OCI-LY3 (cell line): Measurements from ENCODE around the gene ONECUT1.

ENCODE experiments used
- H2AFZ ChIP-seq: fragments of 200-600, 300-600 bp; shearing (Covaris generic); 2 replicates; pipeline ENCODE4 v1.6.0; 2014; ENCODE audit warnings: antibody characterized with exemption, low read depth, low read length
- H3K27ac ChIP-seq: fragments of 200-600, 300-600 bp; sonication (generic); 2 replicates; pipeline ENCODE4 v1.5.1; 2014; ENCODE audit warnings: mild to moderate bottlenecking, low read length, moderate library complexity, mixed read lengths
- H3K27me3 ChIP-seq: fragments of 200-600, 300-600 bp; sonication (generic); 2 replicates; pipeline ENCODE4 v1.6.1; 2014; ENCODE audit warnings: low read depth, low read length, mixed read lengths
- H3K36me3 ChIP-seq: fragments of 200-600, 300-600 bp; sonication (generic); replicated peaks from 2 replicates; pipeline ENCODE3; 2014; ENCODE audit warnings: low read depth, low read length, mixed read lengths
- H3K4me1 ChIP-seq: fragments of 300-600, 200-600 bp; sonication (generic); 2 replicates; pipeline ENCODE4 v1.6.1; 2014; ENCODE audit warnings: low read length, mixed read lengths
- H3K4me2 ChIP-seq: fragments of 200-600, 300-600 bp; sonication (generic); 2 replicates; pipeline ENCODE4 v1.6.1; 2014; ENCODE audit warnings: low read length, mixed read lengths
- H3K4me3 ChIP-seq: fragments of 300-600, 200-600 bp; sonication (generic); 2 replicates; pipeline ENCODE4 v1.5.1; 2014; ENCODE audit warnings: antibody characterized with exemption, mild to moderate bottlenecking, low read length, moderate library complexity
- H3K79me2 ChIP-seq: fragments of 300-600, 200-600 bp; shearing (Covaris generic); 2 replicates; pipeline ENCODE4 v1.6.1; 2014; ENCODE audit warnings: mild to moderate bottlenecking, low read length, mixed read lengths
- H3K9ac ChIP-seq: fragments of 300-600, 200-600 bp; shearing (Covaris generic); 2 replicates; pipeline ENCODE4 v1.6.0; 2014; ENCODE audit warnings: mild to moderate bottlenecking, low read length, moderate library complexity
- H3K9me3 ChIP-seq: fragments of 200-600, 300-600 bp; shearing (Covaris generic); 2 replicates; pipeline ENCODE4 v1.6.1; 2014; ENCODE audit warnings: low read length, mixed read lengths; ENCODE audit not compliant: insufficient read depth
- H4K20me1 ChIP-seq: fragments of 200-600, 300-600 bp; sonication (generic); 2 replicates; pipeline ENCODE4 v1.6.1; 2016; ENCODE audit warnings: low read length, mixed read lengths; ENCODE audit not compliant: insufficient read depth
- EZH2phosphoT487 ChIP-seq: fragments of 200-600 bp; shearing (Covaris generic); IDR thresholded peaks from 2 replicates; pipeline ENCODE4 v1.6.1; 2018; ENCODE audit warnings: antibody characterized with exemption, mixed run types, low read depth
- TF ChIP-seq, protein P1 (sequence below): fragments of 200-600, 300-600 bp; sonication (generic); IDR thresholded peaks from 2 replicates; pipeline ENCODE4 v1.5.1; 2014; ENCODE audit warnings: antibody characterized with exemption, low read length, low read depth

Gene ONECUT1

GRCh38 chr15:52715411-52715810 lies 74.7 kb downstream of the ONECUT1 start:
- TF ChIP-seq EZH2phosphoT487 = no peak
- TF ChIP-seq, protein P1, sequence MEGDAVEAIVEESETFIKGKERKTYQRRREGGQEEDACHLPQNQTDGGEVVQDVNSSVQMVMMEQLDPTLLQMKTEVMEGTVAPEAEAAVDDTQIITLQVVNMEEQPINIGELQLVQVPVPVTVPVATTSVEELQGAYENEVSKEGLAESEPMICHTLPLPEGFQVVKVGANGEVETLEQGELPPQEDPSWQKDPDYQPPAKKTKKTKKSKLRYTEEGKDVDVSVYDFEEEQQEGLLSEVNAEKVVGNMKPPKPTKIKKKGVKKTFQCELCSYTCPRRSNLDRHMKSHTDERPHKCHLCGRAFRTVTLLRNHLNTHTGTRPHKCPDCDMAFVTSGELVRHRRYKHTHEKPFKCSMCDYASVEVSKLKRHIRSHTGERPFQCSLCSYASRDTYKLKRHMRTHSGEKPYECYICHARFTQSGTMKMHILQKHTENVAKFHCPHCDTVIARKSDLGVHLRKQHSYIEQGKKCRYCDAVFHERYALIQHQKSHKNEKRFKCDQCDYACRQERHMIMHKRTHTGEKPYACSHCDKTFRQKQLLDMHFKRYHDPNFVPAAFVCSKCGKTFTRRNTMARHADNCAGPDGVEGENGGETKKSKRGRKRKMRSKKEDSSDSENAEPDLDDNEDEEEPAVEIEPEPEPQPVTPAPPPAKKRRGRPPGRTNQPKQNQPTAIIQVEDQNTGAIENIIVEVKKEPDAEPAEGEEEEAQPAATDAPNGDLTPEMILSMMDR = no peak
- Histone ChIP-seq H3K36me3 (no peaks in the 10 kb centered on the region), H3K27ac (no peak overlapping the region), H3K4me2 (no peak overlapping the region), H2AFZ (no peak overlapping the region), H3K4me1 (peaks cover 5% of the 10 kb centered on the region), H3K27me3 (0 out of 2 replicates have a peak, but pooled peaks cover under 1% of the 10 kb centered on the region), H3K79me2 (no peaks in the 10 kb centered on the region), H3K4me3 (no peak overlapping the region), H4K20me1 (no peaks in the 10 kb centered on the region), H3K9me3 (no peaks in the 10 kb centered on the region), H3K9ac (no peak overlapping the region)

- TF ChIP-seq EZH2phosphoT487 = no peak
- TF ChIP-seq, protein P1 = no peak
- Histone ChIP-seq H3K9ac (no peak overlapping the region), H3K27me3 (no peaks in the 10 kb centered on the region), H3K4me3 (no peak overlapping the region), H3K27ac (no peak overlapping the region), H3K9me3 (no peaks in the 10 kb centered on the region), H3K4me1 (peaks cover 10% of the 10 kb centered on the region), H4K20me1 (no peaks in the 10 kb centered on the region), H3K36me3 (no peaks in the 10 kb centered on the region), H2AFZ (no peak overlapping the region), H3K79me2 (no peaks in the 10 kb centered on the region), H3K4me2 (no peak overlapping the region)
Observed at GRCh38 chr15:52714968-52715367, 75.2 kb downstream of the ONECUT1 start.

GRCh38 chr15:52710708-52711389 lies 79.3 kb downstream of the ONECUT1 start:
- H3K4me1 ChIP-seq = peaks cover 24% of the 10 kb centered on the region
- no peaks in the 10 kb centered on the region for H3K79me2 ChIP-seq
- H3K27ac ChIP-seq = peak overlapping the region; percentile 35; the same call in 1 of the 2 replicates
- no peaks in the 10 kb centered on the region for H4K20me1 ChIP-seq
- no peak for TF ChIP-seq EZH2phosphoT487
- TF ChIP-seq, protein P1 = no peak
- H2AFZ ChIP-seq = no peak overlapping the region
- no peak overlapping the region for H3K4me2 ChIP-seq
- no peak overlapping the region for H3K4me3 ChIP-seq
- H3K9ac ChIP-seq = no peak overlapping the region
- no peaks in the 10 kb centered on the region for H3K36me3 ChIP-seq
- H3K27me3 ChIP-seq = no peaks in the 10 kb centered on the region
- no peaks in the 10 kb centered on the region for H3K9me3 ChIP-seq

DNA sequence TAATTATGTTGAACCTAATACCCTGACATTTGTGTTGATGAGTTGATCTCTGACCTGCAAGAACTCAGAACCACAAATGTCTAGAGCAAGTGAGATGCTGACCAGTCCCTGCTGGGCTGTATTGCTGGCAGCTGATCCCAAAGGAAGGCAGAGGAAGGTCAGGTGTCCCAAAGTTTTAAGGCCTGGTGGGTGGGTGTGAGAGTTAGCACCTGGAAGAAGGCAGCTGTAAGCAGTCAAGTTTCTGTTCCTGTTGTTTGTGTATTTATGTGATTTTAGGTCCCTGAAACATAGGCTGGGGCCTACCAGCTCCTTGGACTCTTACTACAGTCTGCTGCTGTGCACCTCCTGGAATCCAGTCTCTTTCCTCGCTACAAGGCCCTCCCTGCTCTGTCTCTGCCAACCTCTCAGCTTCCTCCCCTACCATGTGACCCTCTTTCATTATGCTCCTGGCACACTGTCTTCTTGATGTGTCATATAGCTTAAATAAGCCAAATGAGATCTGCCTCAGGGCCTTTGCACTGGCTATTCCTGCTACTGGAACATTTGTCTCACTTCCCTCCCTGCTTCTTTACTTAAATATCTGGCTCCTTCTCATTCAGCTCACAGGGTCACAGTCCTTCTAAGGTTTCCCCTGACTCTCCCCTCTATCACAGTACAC lies 80.0 kb downstream of the ONECUT1 start:
- Histone ChIP-seq H3K9me3 (no peaks in the 10 kb centered on the region), H3K27me3 (no peaks in the 10 kb centered on the region), H3K36me3 (no peaks in the 10 kb centered on the region), H3K4me3 (peak overlapping the region; percentile 70), H4K20me1 (no peaks in the 10 kb centered on the region), H3K4me1 (peaks cover 24% of the 10 kb centered on the region), H3K9ac (peak overlapping the region; percentile 40; the same call in 1 of the 2 replicates), H3K27ac (peak overlapping the region; percentile 35), H2AFZ (peak overlapping the region; percentile 97), H3K79me2 (no peaks in the 10 kb centered on the region), H3K4me2 (peak overlapping the region; percentile 77)
- TF ChIP-seq, protein P1 = no peak
- TF ChIP-seq EZH2phosphoT487 = no peak
